GM12873 (cell line): ENCODE data around the gene STIP1.

Source experiments
- CTCF ChIP-seq: IDR thresholded peaks from 2 replicates; pipeline ENCODE4 v1.5.1; 2012; ENCODE audit warnings: low read depth, mild to moderate bottlenecking, moderate library complexity, low read length, control low read depth; ENCODE audit not compliant: insufficient read depth; ENCODE audit errors: missing control alignments

STIP1 gene

GRCh38 chr11:64206457-64207255 is 20.7 kb downstream of the STIP1 start, which contains the start of gene FERMT3:
FERMT3 (plus strand) TSS chr11:64206721; CDS start chr11:64207365, 644 bp downstream.
- no peak for TF ChIP-seq CTCF

GRCh38 chr11:64207256-64208085 is 21.5 kb downstream of the STIP1 start:
- TF ChIP-seq CTCF, result no peak

- TF ChIP-seq CTCF, result no peak
Measured at GRCh38 chr11:64208086-64208795, 22.3 kb downstream of the STIP1 start.

- no peak for TF ChIP-seq CTCF
Measured at GRCh38 chr11:64208796-64209562, 23.0 kb downstream of the STIP1 start.

- no peak for TF ChIP-seq CTCF
Measured at GRCh38 chr11:64209563-64209843, 23.5 kb downstream of the STIP1 start.

GRCh38 chr11:64210301-64211020 is 24.5 kb downstream of the STIP1 start:
- TF ChIP-seq CTCF, result no peak
